HepG2 (cell line): ENCODE measurements around the gene HS6ST1. TPM values are rescaled to one million over a fixed set of nuclear protein-coding genes. Genes with fewer than 3 reads are reported as not detected.

Experiments used
- KLF9 ChIP-seq: IDR thresholded peaks from 2 replicates; pipeline ENCODE4 v1.6.1; 2016; ENCODE audit warnings: low read depth
- RBM22 ChIP-seq: fragments of 200-400 bp; formaldehyde crosslinking; optimal IDR thresholded peaks from 2 replicates; pipeline ENCODE3; 2017; ENCODE audit warnings: mild to moderate bottlenecking, low read length, moderate library complexity
- SMAD9 ChIP-seq: sonication (generic); formaldehyde crosslinking; IDR thresholded peaks from 2 replicates; pipeline ENCODE4 v1.5.1; 2020; ENCODE audit warnings: mild to moderate bottlenecking, missing genetic modification reagents
- polyA plus RNA-seq, 8 experiments: library from polyadenylated mRNA; depleted of rRNA in 3 of 8; stranded (reverse) in 7 of 8; unstranded in 1 of 8; fragments of >200 nt; fragmentation: Illumina TruSeq in 4 of 8; extraction: Trizol in 4 of 8; gene quantifications; 2 replicates each; pipeline versions ENCODE4 v1.2.1 to v1.2.3, GENCODE V29; 2011 to 2016; ENCODE audit warnings: low read depth in 4 of 8, missing spikeins in 1 of 8, mixed read lengths in 1 of 8; ENCODE audit not compliant: insufficient read depth in 1 of 8
- total RNA-seq, 5 experiments: library from RNA; depleted of rRNA; stranded (reverse); fragments of >200 nt; fragmentation: Illumina TruSeq; extraction: Trizol; gene quantifications; 2 replicates each; pipeline ENCODE4 v1.2.3, GENCODE V29; 2016; ENCODE audit warnings: low read depth in 1 of 5
- TF ChIP-seq, protein P1 (sequence below): sonication (generic); formaldehyde crosslinking; IDR thresholded peaks from 2 replicates; pipeline ENCODE4 v1.4.0; 2020; ENCODE audit warnings: mild to moderate bottlenecking, missing genetic modification reagents, borderline replicate concordance
- TF ChIP-seq, protein P2 (sequence below): sonication (generic); formaldehyde crosslinking; IDR thresholded peaks from 2 replicates; pipeline ENCODE4 v1.9.0; 2021; ENCODE audit warnings: missing genetic modification reagents, mild to moderate bottlenecking, borderline replicate concordance

HS6ST1 gene
- total and polyA plus RNA-seq, 2 of the 13 experiments (the other 11 are each of a cell fraction or from before 2014, with no cell fraction given) = 34.5 to 84.6 TPM

DNA sequence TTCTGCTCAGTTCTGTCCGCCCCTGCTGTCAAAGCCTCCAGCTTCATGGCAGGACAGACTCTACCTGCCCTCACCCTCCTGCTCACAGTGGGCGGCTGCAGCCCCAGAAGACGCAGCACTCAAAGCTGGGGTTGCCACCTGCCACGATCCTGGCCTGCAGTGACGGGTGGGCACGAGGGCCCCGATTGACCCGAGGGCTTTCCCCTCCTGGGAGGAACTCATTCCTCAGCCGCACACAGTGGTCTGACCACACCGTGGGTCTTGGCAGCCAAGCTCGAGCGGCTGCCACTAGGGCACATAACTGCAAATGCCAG is 47.1 kb downstream of the HS6ST1 start (continued):
- TF ChIP-seq, protein P1, sequence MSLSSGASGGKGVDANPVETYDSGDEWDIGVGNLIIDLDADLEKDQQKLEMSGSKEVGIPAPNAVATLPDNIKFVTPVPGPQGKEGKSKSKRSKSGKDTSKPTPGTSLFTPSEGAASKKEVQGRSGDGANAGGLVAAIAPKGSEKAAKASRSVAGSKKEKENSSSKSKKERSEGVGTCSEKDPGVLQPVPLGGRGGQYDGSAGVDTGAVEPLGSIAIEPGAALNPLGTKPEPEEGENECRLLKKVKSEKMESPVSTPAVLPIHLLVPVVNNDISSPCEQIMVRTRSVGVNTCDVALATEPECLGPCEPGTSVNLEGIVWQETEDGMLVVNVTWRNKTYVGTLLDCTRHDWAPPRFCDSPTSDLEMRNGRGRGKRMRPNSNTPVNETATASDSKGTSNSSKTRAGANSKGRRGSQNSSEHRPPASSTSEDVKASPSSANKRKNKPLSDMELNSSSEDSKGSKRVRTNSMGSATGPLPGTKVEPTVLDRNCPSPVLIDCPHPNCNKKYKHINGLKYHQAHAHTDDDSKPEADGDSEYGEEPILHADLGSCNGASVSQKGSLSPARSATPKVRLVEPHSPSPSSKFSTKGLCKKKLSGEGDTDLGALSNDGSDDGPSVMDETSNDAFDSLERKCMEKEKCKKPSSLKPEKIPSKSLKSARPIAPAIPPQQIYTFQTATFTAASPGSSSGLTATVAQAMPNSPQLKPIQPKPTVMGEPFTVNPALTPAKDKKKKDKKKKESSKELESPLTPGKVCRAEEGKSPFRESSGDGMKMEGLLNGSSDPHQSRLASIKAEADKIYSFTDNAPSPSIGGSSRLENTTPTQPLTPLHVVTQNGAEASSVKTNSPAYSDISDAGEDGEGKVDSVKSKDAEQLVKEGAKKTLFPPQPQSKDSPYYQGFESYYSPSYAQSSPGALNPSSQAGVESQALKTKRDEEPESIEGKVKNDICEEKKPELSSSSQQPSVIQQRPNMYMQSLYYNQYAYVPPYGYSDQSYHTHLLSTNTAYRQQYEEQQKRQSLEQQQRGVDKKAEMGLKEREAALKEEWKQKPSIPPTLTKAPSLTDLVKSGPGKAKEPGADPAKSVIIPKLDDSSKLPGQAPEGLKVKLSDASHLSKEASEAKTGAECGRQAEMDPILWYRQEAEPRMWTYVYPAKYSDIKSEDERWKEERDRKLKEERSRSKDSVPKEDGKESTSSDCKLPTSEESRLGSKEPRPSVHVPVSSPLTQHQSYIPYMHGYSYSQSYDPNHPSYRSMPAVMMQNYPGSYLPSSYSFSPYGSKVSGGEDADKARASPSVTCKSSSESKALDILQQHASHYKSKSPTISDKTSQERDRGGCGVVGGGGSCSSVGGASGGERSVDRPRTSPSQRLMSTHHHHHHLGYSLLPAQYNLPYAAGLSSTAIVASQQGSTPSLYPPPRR = no peak
- no peak for TF ChIP-seq SMAD9 (CRISPR knock-in tag)
- TF ChIP-seq KLF9 (CRISPR knock-in tag) = no peak
- TF ChIP-seq, protein P2, sequence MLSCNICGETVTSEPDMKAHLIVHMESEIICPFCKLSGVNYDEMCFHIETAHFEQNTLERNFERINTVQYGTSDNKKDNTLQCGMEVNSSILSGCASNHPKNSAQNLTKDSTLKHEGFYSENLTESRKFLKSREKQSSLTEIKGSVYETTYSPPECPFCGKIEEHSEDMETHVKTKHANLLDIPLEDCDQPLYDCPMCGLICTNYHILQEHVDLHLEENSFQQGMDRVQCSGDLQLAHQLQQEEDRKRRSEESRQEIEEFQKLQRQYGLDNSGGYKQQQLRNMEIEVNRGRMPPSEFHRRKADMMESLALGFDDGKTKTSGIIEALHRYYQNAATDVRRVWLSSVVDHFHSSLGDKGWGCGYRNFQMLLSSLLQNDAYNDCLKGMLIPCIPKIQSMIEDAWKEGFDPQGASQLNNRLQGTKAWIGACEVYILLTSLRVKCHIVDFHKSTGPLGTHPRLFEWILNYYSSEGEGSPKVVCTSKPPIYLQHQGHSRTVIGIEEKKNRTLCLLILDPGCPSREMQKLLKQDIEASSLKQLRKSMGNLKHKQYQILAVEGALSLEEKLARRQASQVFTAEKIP (CRISPR knock-in tag) = no peak
- peak; percentile 5 for TF ChIP-seq RBM22
